Transverse colon (tissue), 4 donors: Measurements from ENCODE around the gene ITGB1.

Experiments
- EP300 ChIP-seq: sonication (generic); formaldehyde crosslinking; IDR thresholded peaks from one replicate; pipeline ENCODE4 v1.6.1; 2017; ENCODE audit warnings: antibody characterized with exemption, low read depth
- POLR2A ChIP-seq: fragments of 450-650 bp; IDR thresholded peaks from one replicate; pipeline ENCODE4 v1.6.1; 2016; ENCODE audit warnings: antibody characterized with exemption, mild to moderate bottlenecking, moderate library complexity
- POLR2AphosphoS5 ChIP-seq, 3 donors: sonication (generic); formaldehyde crosslinking; IDR thresholded peaks; one replicate each; pipeline ENCODE4 v1.6.1; 2016; ENCODE audit warnings: antibody characterized with exemption in 3 of 3
- TF ChIP-seq, protein P1 (sequence below), 5 experiments: fragments of 200-600 bp in 3 of 5; fragments of 450-650 bp in 2 of 5; sonication (generic) in 3 of 5; IDR thresholded peaks; 1 replicate in 2 of 5; 2 replicates in 3 of 5; pipeline ENCODE4 v1.5.1; 2016 to 2017; ENCODE audit warnings: antibody characterized with exemption in 5 of 5, inconsistent platforms in 3 of 5, mild to moderate bottlenecking in 2 of 5, moderate library complexity in 1 of 5

DNA sequence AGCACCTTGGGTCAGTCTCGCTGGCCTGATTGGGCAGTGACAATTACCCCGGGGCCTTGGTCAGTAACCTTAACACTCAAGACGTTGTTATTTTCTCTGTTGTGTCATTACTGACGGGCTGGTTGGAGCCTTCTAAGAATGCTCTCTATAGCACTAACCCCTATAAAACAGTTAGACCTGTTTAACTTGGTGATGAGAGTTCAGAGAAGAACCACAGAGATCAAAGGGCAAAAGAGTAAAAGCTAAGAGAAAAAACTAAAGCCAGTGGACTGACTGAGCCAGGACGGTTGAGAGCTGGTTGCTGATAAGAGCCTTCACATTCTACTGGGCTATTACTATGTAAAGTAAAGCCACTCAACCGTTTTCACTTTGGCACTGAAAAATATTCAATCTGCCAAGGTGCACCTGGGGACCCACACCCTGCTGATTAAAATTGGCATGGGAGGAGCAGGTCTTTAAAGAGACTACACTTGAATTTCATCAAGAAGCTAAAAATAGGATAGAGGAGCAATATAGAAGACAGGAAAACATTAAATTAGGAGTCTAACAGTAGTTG lies 13.6 kb upstream of the ITGB1 start:
- peak; percentile 26 for TF ChIP-seq POLR2A
- TF ChIP-seq, protein P1, sequence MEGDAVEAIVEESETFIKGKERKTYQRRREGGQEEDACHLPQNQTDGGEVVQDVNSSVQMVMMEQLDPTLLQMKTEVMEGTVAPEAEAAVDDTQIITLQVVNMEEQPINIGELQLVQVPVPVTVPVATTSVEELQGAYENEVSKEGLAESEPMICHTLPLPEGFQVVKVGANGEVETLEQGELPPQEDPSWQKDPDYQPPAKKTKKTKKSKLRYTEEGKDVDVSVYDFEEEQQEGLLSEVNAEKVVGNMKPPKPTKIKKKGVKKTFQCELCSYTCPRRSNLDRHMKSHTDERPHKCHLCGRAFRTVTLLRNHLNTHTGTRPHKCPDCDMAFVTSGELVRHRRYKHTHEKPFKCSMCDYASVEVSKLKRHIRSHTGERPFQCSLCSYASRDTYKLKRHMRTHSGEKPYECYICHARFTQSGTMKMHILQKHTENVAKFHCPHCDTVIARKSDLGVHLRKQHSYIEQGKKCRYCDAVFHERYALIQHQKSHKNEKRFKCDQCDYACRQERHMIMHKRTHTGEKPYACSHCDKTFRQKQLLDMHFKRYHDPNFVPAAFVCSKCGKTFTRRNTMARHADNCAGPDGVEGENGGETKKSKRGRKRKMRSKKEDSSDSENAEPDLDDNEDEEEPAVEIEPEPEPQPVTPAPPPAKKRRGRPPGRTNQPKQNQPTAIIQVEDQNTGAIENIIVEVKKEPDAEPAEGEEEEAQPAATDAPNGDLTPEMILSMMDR (IDR thresholded peaks at IDR 0.05), result no peak
- no peak for TF ChIP-seq POLR2AphosphoS5 (IDR thresholded peaks at IDR 0.05)
- no peak for TF ChIP-seq EP300
